Mammary epithelial cell (primary cell): ENCODE results near the gene ZNF256.

ENCODE experiments used
- CTCF ChIP-seq, 2 donors: IDR thresholded peaks in 1 of 2; conservative IDR thresholded peaks in 1 of 2; 2 replicates each; pipeline ENCODE4 v1.5.1; 2011 to 2012; ENCODE audit warnings: inconsistent platforms in 2 of 2, low read length in 2 of 2, mild to moderate bottlenecking in 2 of 2, control low read depth in 1 of 2, low read depth in 1 of 2; ENCODE audit not compliant: insufficient read depth in 1 of 2; ENCODE audit errors: extremely low read depth in 1 of 2
- EZH2 ChIP-seq: IDR thresholded peaks from 2 replicates; pipeline ENCODE4 v1.6.1; 2012; ENCODE audit warnings: low read length, inconsistent platforms, borderline replicate concordance

GRCh38 chr19:57947419-57948134, at the start of gene ZNF256:
- TF ChIP-seq CTCF (conservative IDR thresholded peaks at IDR 0.05 in 1 of 2, IDR thresholded peaks at IDR 0.05 in 1 of 2; ENCODE audit: extremely low read depth in 1 of 2, insufficient read depth in 1 of 2, low read depth in 1 of 2, low read length in 2 of 2) (peak; percentile 36 to 59), EZH2 (no peak)
